Measurements from ENCODE around the gene IGFN1. TPM values are rescaled to one million over a fixed set of nuclear protein-coding genes. Genes with fewer than 3 reads are reported as not detected.

IGFN1 gene
- total RNA-seq, 3 donors from 2014 or later (not counting 1 experiment from before 2014, with no cell fraction given), result not detected

GRCh38 chr1:201205036-201205435 is 14.4 kb downstream of the IGFN1 start:
- intact Hi-C loops (cut with micrococcal nuclease), result no loop called here
- ATAC-seq (no peak), DNase-seq (no peak)
- no peak overlapping the region for H3K4me3 Mint-ChIP-seq
- Histone ChIP-seq H3K36me3 (ENCODE audit: control insufficient read depth, insufficient read depth, low read length) (no peaks in the 10 kb centered on the region), H3K9me3 (ENCODE audit: control insufficient read depth, insufficient read depth, low read length) (no peaks in the 10 kb centered on the region), H3K27ac (ENCODE audit: low read length) (no peak overlapping the region), H3K4me3 (ENCODE audit: low read length) (no peak overlapping the region), H3K4me1 (ENCODE audit: control insufficient read depth, insufficient read depth, low read length) (no peaks in the 10 kb centered on the region), H3K27me3 (ENCODE audit: control insufficient read depth, insufficient read depth, low read length) (no peaks in the 10 kb centered on the region)
- no peak overlapping the region for H3K27ac Mint-ChIP-seq
- H3K4me1 Mint-ChIP-seq, result no peaks in the 10 kb centered on the region
- H3K9me3 Mint-ChIP-seq, result no peaks in the 10 kb centered on the region
- 92% methylated on average over 13 of the region's 13 CpGs for WGBS (ENCODE audit: insufficient coverage)
- TF ChIP-seq CTCF (IDR thresholded peaks at IDR 0.05), result no peak
- H3K36me3 Mint-ChIP-seq, result no peaks in the 10 kb centered on the region
- peaks cover 8 to 12% of the 10 kb centered on the region in 2 donors for H3K27me3 Mint-ChIP-seq (ENCODE audit: low read depth in 2 of 2)

- Mint-ChIP-seq H3K36me3 (no peaks in the 10 kb centered on the region), H3K4me1 (no peaks in the 10 kb centered on the region), H3K4me3 (no peak overlapping the region), H3K27ac (no peak overlapping the region), H3K27me3 (ENCODE audit: low read depth in 2 of 2) (peaks cover 14 to 18% of the 10 kb centered on the region in 2 donors), H3K9me3 (no peaks in the 10 kb centered on the region)
- DNase-seq (no peak), ATAC-seq (no peak)
- H3K4me1 ChIP-seq (ENCODE audit: control insufficient read depth, insufficient read depth, low read length), result no peaks in the 10 kb centered on the region
- H3K27me3 ChIP-seq (ENCODE audit: control insufficient read depth, insufficient read depth, low read length), result no peaks in the 10 kb centered on the region
- H3K36me3 ChIP-seq (ENCODE audit: control insufficient read depth, insufficient read depth, low read length), result no peaks in the 10 kb centered on the region
- intact Hi-C loops (cut with micrococcal nuclease), result no loop called here
- no peak overlapping the region for H3K4me3 ChIP-seq (ENCODE audit: low read length)
- no peak for TF ChIP-seq CTCF (IDR thresholded peaks at IDR 0.05)
- no peak overlapping the region for H3K27ac ChIP-seq (ENCODE audit: low read length)
- no peaks in the 10 kb centered on the region for H3K9me3 ChIP-seq (ENCODE audit: control insufficient read depth, insufficient read depth, low read length)
- WGBS (ENCODE audit: insufficient coverage), result 66% methylated on average over 4 of the region's 4 CpGs
Observed at GRCh38 chr1:201206176-201206575, 15.6 kb downstream of the IGFN1 start.

GRCh38 chr1:201207046-201207445 is 16.4 kb downstream of the IGFN1 start:
- Histone ChIP-seq H3K27ac (ENCODE audit: low read length) (no peak overlapping the region), H3K4me3 (ENCODE audit: low read length) (no peak overlapping the region), H3K9me3 (ENCODE audit: control insufficient read depth, insufficient read depth, low read length) (no peaks in the 10 kb centered on the region), H3K27me3 (ENCODE audit: control insufficient read depth, insufficient read depth, low read length) (no peaks in the 10 kb centered on the region), H3K36me3 (ENCODE audit: control insufficient read depth, insufficient read depth, low read length) (no peaks in the 10 kb centered on the region), H3K4me1 (ENCODE audit: control insufficient read depth, insufficient read depth, low read length) (no peaks in the 10 kb centered on the region)
- Mint-ChIP-seq H3K4me1 (no peaks in the 10 kb centered on the region), H3K27me3 (ENCODE audit: low read depth in 2 of 2) (peaks cover 23% of the 10 kb centered on the region in 2 donors), H3K9me3 (no peaks in the 10 kb centered on the region), H3K36me3 (no peaks in the 10 kb centered on the region), H3K4me3 (no peak overlapping the region), H3K27ac (no peak overlapping the region)
- intact Hi-C loops (cut with micrococcal nuclease), result no loop called here
- ATAC-seq (no peak), DNase-seq (no peak)
- TF ChIP-seq CTCF (IDR thresholded peaks at IDR 0.05), result no peak
- WGBS (ENCODE audit: insufficient coverage), result 82% methylated on average over 3 of the region's 3 CpGs

- TF ChIP-seq CTCF (IDR thresholded peaks at IDR 0.05), result no peak
- Mint-ChIP-seq H3K27me3 (ENCODE audit: low read depth in 2 of 2) (peaks cover 24% of the 10 kb centered on the region in 2 donors), H3K36me3 (no peaks in the 10 kb centered on the region), H3K4me3 (no peak overlapping the region), H3K27ac (no peak overlapping the region), H3K9me3 (no peaks in the 10 kb centered on the region), H3K4me1 (no peaks in the 10 kb centered on the region)
- no peaks in the 10 kb centered on the region for H3K4me1 ChIP-seq (ENCODE audit: control insufficient read depth, insufficient read depth, low read length)
- H3K27ac ChIP-seq (ENCODE audit: low read length), result no peak overlapping the region
- 98% methylated on average over 2 of the region's 2 CpGs for WGBS (ENCODE audit: insufficient coverage)
- no peaks in the 10 kb centered on the region for H3K27me3 ChIP-seq (ENCODE audit: control insufficient read depth, insufficient read depth, low read length)
- no peaks in the 10 kb centered on the region for H3K9me3 ChIP-seq (ENCODE audit: control insufficient read depth, insufficient read depth, low read length)
- no peak overlapping the region for H3K4me3 ChIP-seq (ENCODE audit: low read length)
- intact Hi-C loops (cut with micrococcal nuclease), result no loop called here
- DNase-seq (no peak), ATAC-seq (no peak)
- H3K36me3 ChIP-seq (ENCODE audit: control insufficient read depth, insufficient read depth, low read length), result no peaks in the 10 kb centered on the region
Observed at GRCh38 chr1:201208236-201208635, 17.6 kb downstream of the IGFN1 start.
